Prostate gland (tissue), 2 donors: Measurements from ENCODE around the gene ZFAND2A.

Experiments
- POLR2A ChIP-seq: fragments of 450-650 bp; IDR thresholded peaks from one replicate; pipeline ENCODE4 v1.6.1; 2016; ENCODE audit warnings: antibody characterized with exemption, mild to moderate bottlenecking
- POLR2AphosphoS5 ChIP-seq: sonication (generic); formaldehyde crosslinking; IDR thresholded peaks from one replicate; pipeline ENCODE4 v1.6.1; 2017; ENCODE audit warnings: antibody characterized with exemption
- TF ChIP-seq, protein P1 (sequence below), 4 experiments: fragments of 200-600 bp in 2 of 4; fragments of 450-650 bp in 2 of 4; sonication (generic) in 2 of 4; IDR thresholded peaks; 1 replicate in 3 of 4; 2 replicates in 1 of 4; pipeline ENCODE4 v1.5.1; 2016 to 2019; ENCODE audit warnings: antibody characterized with exemption in 4 of 4, mild to moderate bottlenecking in 2 of 4, moderate library complexity in 2 of 4

DNA sequence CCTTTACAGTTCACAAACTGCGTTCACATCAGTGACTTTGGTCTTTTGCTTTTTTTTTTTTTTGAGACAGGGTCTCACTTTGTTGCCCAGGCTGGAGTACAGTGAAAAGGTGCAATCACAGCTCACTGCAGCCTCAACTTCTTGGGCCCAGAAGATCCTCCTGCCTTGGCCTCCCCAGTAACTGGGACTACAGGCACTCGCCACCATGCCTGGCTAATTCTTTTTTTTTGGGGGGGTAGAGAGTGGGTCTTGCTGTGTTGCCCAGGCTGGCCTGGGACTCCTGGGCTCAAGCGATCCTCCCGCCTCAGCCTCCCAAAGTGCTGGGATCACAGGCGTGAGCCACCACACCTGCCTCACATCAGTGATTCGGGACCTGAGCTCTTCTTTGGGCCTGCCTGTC is 37.0 kb upstream of the ZFAND2A start:
- no peak for TF ChIP-seq POLR2AphosphoS5
- TF ChIP-seq, protein P1, sequence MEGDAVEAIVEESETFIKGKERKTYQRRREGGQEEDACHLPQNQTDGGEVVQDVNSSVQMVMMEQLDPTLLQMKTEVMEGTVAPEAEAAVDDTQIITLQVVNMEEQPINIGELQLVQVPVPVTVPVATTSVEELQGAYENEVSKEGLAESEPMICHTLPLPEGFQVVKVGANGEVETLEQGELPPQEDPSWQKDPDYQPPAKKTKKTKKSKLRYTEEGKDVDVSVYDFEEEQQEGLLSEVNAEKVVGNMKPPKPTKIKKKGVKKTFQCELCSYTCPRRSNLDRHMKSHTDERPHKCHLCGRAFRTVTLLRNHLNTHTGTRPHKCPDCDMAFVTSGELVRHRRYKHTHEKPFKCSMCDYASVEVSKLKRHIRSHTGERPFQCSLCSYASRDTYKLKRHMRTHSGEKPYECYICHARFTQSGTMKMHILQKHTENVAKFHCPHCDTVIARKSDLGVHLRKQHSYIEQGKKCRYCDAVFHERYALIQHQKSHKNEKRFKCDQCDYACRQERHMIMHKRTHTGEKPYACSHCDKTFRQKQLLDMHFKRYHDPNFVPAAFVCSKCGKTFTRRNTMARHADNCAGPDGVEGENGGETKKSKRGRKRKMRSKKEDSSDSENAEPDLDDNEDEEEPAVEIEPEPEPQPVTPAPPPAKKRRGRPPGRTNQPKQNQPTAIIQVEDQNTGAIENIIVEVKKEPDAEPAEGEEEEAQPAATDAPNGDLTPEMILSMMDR (IDR thresholded peaks at IDR 0.05): no peak
- no peak for TF ChIP-seq POLR2A
